Ascending aorta (tissue), 2 donors: ENCODE results near the gene SCUBE2. TPM values are rescaled to one million over a fixed set of nuclear protein-coding genes. Genes with fewer than 3 reads are reported as not detected.

ENCODE experiments used
- DNase-seq, 2 donors: peaks; one replicate each; pipeline ENCODE4 v3.0.0-alpha.2; 2019; ENCODE audit warnings: low spot score in 2 of 2
- H3K27ac ChIP-seq, 2 donors: fragments of 200-600 bp; sonication (generic); one replicate each; pipeline ENCODE4 v1.5.1; 2016 to 2017; ENCODE audit warnings: mild to moderate bottlenecking in 1 of 2
- H3K27me3 ChIP-seq: fragments of 200-600 bp; sonication (generic); one replicate; pipeline ENCODE4 v1.5.1; 2017
- H3K36me3 ChIP-seq, 2 donors: fragments of 200-600 bp; sonication (generic); one replicate each; pipeline ENCODE4 v1.5.1; 2016
- H3K4me1 ChIP-seq, 2 donors: fragments of 200-600 bp; sonication (generic); one replicate each; pipeline ENCODE4 v1.5.1; 2016 to 2017; ENCODE audit warnings: mild to moderate bottlenecking in 1 of 2
- H3K4me3 ChIP-seq, 2 donors: fragments of 200-600 bp; sonication (generic); one replicate each; pipeline ENCODE4 v1.5.1; 2016 to 2017; ENCODE audit warnings: mild to moderate bottlenecking in 1 of 2
- H3K9me3 ChIP-seq, 2 donors: fragments of 200-600 bp; sonication (generic); one replicate each; pipeline ENCODE4 v1.5.1; 2016
- CTCF ChIP-seq, 3 experiments: fragments of 200-600 bp in 2 of 3; fragments of 450-650 bp in 1 of 3; sonication (generic) in 2 of 3; IDR thresholded peaks; one replicate each; pipeline ENCODE4 v1.5.1; 2016 to 2019; ENCODE audit warnings: antibody characterized with exemption in 3 of 3, mild to moderate bottlenecking in 1 of 3, moderate library complexity in 1 of 3
- intact Hi-C: fragments of 100-400 bp; cut with DNase I; formaldehyde crosslinking; loops from one replicate; pipeline ENCODE4 v1.15.1; 2023
- total RNA-seq: library from RNA; depleted of rRNA; stranded (reverse); fragments of >200 nt; gene quantifications from one replicate; pipeline ENCODE4 v1.1.0, GENCODE V29; 2016

The SCUBE2 gene
- total RNA-seq, 1 donor from 2014 or later = 1.1 TPM

DNA sequence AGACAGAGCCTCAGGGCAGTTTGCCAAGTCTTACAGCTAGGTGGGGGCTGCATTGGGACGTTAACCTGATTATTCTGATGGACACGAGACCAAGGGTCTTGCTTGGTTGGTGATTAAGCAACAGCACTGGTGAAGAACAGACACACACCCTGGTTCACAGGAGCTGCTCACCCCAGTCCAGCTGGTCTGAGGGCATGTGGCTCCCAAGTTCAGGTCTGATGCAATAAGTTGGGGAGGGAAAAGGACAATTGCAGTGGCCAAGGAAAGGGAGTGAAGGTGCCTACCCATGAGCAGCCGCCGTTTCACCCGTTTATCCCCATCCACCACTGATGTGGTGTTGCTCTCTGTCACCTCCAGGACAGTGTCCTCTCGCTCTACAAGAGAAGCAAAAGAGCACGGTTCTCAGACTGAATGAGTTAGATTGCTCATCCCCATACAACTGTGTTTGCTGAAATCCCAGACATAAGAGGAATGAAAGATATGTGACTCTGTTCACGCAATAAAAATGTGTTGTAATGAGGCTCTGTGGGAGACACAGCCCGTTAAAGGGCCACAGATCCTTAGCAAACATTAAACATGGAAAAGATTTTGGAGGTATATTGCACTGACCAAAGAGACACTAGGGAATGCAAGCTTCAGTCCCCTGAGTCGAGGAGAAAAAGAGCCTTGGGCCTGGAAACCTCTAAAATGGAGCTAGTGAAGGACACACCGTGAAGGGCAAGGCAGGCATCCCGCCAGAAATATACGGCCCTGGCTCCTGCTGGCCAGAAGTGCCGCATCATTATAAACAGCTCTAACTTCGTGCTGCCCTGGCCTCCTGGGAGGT is 25.6 kb downstream of the SCUBE2 start:
- Histone ChIP-seq H3K4me1 (no peaks in the 10 kb centered on the region), H3K36me3 (no peaks in the 10 kb centered on the region), H3K27ac (no peak overlapping the region), H3K9me3 (no peaks in the 10 kb centered on the region), H3K4me3 (no peak overlapping the region), H3K27me3 (no peaks in the 10 kb centered on the region)
- intact Hi-C loops = no loop called here
- no peak for TF ChIP-seq CTCF (IDR thresholded peaks at IDR 0.05)
- no peak for DNase-seq

DNA sequence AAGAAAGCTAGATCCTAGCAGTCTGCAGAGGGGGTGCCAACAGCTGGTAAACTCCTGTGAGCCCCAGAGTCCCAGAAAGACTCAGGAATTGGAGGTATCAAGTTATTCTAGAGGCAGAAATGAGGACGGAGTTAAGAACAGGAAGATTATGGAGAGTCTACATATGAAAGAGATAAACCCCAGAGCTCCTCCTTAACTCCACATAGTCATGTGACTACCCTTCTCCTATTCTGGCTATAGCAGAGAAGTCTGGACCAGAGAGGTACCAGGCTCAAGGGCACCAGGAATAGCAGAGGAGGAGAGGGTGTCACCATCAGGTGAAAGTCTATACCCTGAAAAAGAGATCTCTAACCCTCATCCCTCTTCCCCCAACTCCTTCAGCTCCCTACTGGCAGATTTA is 29.6 kb downstream of the SCUBE2 start:
- intact Hi-C loops = no loop called here
- Histone ChIP-seq H3K4me1 (no peaks in the 10 kb centered on the region), H3K4me3 (no peak overlapping the region), H3K9me3 (no peaks in the 10 kb centered on the region), H3K27ac (no peak overlapping the region), H3K36me3 (no peaks in the 10 kb centered on the region), H3K27me3 (no peaks in the 10 kb centered on the region)
- no peak for TF ChIP-seq CTCF (IDR thresholded peaks at IDR 0.05)
- no peak for DNase-seq

DNA sequence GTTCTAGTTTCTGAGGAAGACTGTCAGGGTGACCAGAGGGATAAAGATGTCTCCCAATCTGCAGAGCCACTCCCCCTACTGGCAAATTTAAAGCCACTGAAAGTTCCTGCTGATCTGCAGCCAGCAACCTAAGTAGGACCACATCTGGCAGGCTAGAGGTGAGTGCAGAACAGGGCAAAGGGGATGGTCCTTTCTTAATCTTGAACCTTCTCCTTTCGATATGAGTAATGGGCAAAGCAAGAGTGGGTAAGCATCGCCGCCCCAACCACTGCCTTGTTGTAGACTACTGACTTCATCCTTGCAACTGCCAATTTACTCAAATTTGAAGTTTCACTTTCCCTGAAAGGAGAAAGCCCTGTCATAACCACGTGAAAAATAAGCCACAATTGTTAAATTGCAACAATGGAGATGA is 30.7 kb downstream of the SCUBE2 start:
- intact Hi-C loops = no loop called here
- TF ChIP-seq CTCF (IDR thresholded peaks at IDR 0.05) = peak in 1 of 3 experiments; percentile 7
- no peaks in the 10 kb centered on the region for H3K36me3 ChIP-seq
- no peaks in the 10 kb centered on the region for H3K27me3 ChIP-seq
- DNase-seq = no peak
- H3K4me3 ChIP-seq = no peak overlapping the region
- no peak overlapping the region for H3K27ac ChIP-seq
- peaks cover 0 to 9% of the 10 kb centered on the region in 2 donors for H3K4me1 ChIP-seq
- no peaks in the 10 kb centered on the region for H3K9me3 ChIP-seq

DNA sequence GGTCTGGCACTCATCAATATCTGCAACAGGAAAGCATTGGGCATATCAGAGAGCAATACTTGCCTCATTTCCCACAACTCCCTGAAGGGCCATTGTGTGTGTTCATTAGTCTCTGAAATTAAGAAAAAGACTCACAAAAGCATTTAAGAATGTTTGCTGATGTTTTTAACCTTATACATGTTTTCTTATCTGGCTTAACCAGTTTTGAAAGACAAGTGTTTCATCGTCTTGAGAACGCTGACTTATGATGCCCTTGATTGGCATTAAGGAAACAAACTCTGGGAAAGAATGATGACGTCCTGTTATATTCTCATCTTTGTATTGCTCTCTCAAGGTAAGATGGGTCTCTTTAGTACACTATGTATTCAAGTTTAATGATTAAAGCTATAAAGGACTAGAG is 32.0 kb downstream of the SCUBE2 start:
- H3K27me3 ChIP-seq = no peaks in the 10 kb centered on the region
- no peaks in the 10 kb centered on the region for H3K9me3 ChIP-seq
- intact Hi-C loops = no loop called here
- H3K27ac ChIP-seq = no peak overlapping the region
- no peak for TF ChIP-seq CTCF (IDR thresholded peaks at IDR 0.05)
- DNase-seq = no peak
- H3K36me3 ChIP-seq = no peaks in the 10 kb centered on the region
- peaks cover 0 to 9% of the 10 kb centered on the region in 2 donors for H3K4me1 ChIP-seq
- H3K4me3 ChIP-seq = no peak overlapping the region

- no peak overlapping the region for H3K27ac ChIP-seq
- no peak overlapping the region for H3K4me3 ChIP-seq
- H3K4me1 ChIP-seq = peaks cover 0 to 9% of the 10 kb centered on the region in 2 donors
- no peaks in the 10 kb centered on the region for H3K9me3 ChIP-seq
- H3K36me3 ChIP-seq = no peaks in the 10 kb centered on the region
- no peaks in the 10 kb centered on the region for H3K27me3 ChIP-seq
- TF ChIP-seq CTCF (IDR thresholded peaks at IDR 0.05) = no peak
- intact Hi-C loops = no loop called here
- DNase-seq = no peak
Observed at GRCh38 chr11:9057888-9058287, 33.5 kb downstream of the SCUBE2 start.
